Fibroblast of peridontal ligament (primary cell): ENCODE data around the gene GCHFR.
A peak's percentile ranks its signal among the peaks of the same experiment; 100 is the strongest.

Source experiments
- DNase-seq: peaks from one replicate; pipeline ENCODE4 v3.0.0-alpha.2; 2010; ENCODE audit errors: extremely low read depth

GCHFR gene

GRCh38 chr15:40775740-40776536 lies 12.1 kb downstream of the GCHFR start:
- DNase-seq: no peak

- DNase-seq: peak; percentile 74
Measured at GRCh38 chr15:40776537-40777141, 12.8 kb downstream of the GCHFR start.

- no peak for DNase-seq
Measured at GRCh38 chr15:40782609-40783227, 18.9 kb downstream of the GCHFR start.

DNA sequence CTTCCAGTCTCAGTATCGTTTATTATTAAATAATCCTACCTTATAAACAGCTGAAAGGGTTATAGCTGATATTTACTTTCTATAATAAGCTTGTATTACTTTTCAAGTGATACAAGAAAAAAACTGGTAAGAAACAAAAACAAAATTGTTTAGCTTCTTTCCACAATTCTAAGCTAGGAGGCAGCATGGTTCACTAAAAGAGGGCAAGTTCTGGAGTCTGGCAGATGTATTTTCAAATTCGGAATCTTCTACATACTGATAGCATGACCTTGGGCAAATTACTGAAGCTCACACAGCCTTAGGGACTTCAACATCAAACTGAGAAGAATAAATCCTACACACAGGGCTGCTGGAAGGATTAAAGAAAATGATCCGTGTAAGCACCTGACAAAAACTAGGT lies 21.3 kb downstream of the GCHFR start:
- peak; percentile 9 for DNase-seq

GRCh38 chr15:40785814-40786213 lies 21.9 kb downstream of the GCHFR start:
- DNase-seq: no peak

DNA sequence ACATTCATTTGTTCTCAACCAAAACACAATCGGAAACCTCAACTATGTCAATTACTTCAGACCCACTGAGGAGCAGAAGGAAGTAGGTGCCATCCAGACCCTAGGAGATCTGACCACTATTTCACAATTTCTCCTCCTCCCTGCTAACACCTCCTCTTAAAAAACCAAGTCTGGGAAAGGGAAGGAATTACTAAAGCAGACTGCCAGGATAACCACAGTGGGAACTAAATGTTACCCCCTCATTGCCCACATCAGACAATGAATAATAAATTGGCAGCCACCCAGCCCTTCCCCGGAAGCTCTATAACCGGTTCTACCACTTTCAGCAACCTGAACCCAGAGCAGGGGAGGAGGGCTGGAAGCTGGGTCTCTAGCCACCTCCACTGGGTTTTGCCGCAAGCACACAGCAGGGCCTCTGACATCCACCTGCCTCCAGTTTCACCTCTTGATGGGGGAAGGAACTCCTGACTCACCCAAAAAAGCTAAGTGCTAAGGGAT lies 23.5 kb downstream of the GCHFR start:
- peak; percentile 61 for DNase-seq

DNA sequence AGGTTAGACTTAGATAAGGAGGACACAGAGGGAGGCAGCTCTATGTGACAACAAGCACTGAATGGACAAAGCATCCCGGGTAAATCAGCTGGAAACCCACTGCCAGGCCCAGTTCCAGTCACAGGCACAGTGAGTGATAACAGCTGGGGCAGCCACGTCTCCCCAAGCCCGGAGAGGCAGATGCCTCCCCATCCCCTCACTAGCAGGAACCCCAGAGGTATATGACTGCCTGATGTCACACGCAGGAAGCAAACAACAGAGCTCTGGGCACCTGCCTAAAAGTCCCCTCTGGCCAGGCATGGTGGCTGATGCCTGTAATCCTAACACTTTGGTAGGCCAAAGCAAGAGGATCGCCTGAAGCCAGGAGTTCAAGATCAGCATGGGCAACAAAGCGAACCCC lies 24.1 kb downstream of the GCHFR start:
- DNase-seq: no peak

- no peak for DNase-seq
Measured at GRCh38 chr15:40789119-40789518, 25.3 kb downstream of the GCHFR start.

DNA sequence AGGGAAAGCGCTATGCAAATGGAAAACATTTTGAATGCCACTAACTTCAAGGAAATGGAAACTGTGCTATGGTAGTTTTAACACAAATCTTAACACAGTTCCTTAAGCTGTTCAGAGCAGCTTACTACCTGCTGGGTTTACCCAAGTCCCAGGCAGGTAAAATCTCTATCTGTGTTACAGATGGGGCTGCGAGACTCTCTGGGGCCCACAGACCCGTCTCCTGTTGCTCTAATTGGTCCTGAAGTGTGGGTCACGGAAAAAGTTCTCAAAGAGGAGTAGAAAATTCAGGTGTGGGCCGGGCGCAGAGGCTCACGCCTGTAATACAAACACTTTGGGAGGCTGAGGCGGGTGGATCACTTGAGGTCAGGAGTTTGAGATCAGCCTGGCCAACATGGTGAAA lies 26.1 kb downstream of the GCHFR start:
- DNase-seq: no peak

DNA sequence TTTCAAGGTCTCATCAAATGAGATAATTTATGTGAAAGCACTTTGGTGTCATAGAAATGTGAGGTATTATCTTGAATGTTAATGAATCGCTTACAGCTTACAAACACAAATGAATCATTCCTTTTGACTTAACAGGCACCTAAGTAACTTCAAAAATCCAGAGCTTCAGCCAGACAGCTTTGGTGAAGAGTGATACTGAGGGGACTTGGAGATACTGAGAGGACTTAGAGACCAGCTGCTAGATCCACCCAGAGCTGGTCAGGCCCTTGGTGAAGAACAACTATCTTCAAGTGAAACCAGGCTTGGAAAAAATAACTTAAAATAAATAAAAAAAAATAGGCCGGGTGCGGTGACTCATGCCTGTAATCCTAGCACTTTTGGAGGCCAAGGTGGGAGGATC lies 26.9 kb downstream of the GCHFR start:
- peak; percentile 24 for DNase-seq

DNA sequence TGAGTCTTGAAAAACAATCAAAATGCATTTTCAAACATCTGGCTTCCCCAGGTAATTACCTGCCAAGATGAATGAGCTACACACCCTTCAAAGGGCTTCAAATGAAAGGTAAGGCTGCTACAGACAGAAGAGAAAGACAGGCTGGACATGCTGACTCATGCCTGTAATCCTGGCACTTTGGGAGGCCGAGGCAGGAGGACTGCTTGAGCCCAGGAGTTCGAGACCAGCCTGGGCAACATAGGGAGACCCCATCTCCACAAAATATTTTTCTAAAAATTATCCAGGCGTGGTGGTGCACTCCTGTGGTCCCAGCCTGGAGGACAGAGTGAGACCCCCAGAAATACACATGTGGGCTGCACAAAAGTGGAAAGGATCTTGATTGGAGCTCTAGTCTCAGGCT lies 28.5 kb downstream of the GCHFR start:
- DNase-seq: no peak

- peak; percentile 92 for DNase-seq
Measured at GRCh38 chr15:40793216-40793989, 29.5 kb downstream of the GCHFR start.

GRCh38 chr15:40796041-40796440 lies 32.2 kb downstream of the GCHFR start:
- no peak for DNase-seq

DNA sequence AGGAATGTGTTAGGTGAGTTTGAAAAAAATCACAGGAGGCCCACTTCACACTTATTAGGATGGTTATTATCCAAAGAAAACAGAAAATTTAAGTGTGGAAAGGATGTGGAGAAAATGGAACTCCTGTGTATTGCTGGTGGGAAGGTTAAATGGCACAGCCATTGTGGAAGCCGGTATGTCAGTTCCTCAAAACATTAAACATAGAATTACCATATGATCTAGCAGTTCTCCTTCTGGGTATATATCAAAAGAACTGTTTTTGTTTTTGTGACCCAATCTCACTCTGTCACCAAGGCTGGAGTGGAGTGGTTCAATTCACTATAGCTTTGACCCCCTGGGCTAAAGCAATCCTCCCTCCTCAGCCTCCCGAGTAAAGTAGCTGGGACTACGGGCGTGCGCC lies 32.6 kb downstream of the GCHFR start:
- DNase-seq: no peak

- DNase-seq: no peak
Measured at GRCh38 chr15:40799523-40799922, 35.7 kb downstream of the GCHFR start.

- DNase-seq: no peak
Measured at GRCh38 chr15:40803076-40803475, 39.2 kb downstream of the GCHFR start.

- no peak for DNase-seq
Measured at GRCh38 chr15:40803688-40804087, 39.8 kb downstream of the GCHFR start.

- DNase-seq: no peak
Measured at GRCh38 chr15:40806672-40807027, 42.8 kb downstream of the GCHFR start.

DNA sequence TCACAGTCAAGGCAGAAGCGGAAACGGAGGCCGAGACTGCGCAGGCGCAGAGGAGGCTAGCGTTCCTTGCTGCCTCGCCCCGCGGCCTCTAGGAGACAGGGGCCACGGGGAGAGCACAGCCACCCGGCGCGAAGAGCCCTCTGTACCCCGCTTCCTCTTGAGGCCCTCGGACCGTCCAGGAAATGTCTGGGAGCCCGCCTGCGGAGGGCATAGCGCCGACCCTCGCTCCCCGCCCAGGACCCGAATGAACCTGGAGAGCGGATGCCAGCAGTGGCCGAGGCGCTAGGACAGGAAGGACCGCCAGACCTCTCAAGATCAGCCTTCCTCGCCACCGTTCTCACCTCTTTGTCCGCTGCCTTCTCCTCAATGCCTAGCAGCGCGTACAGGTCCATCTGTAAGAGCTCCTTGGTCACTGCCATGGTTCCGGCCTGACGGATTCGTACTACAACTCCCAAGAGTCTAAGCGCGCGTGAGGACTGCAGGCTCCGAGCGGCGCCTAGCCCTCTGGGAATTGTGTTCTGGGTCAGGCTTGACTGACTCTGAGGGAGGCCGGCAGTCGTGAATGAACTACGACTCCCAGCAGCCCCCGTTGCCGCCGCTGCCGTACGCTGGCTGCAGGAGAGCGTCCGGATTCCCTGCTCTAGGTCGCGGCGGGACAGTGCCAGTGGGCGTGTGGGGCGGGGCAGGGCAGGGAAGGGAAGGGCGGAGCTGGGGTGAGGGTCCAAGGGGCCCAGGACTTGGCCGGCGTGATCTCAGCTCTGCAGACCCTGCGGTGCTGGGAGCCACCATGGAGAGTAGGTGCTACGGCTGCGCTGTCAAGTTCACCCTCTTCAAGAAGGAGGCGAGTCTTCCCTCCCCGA lies 43.4 kb downstream of the GCHFR start, which contains the start of the genes DNAJC17 and ZFYVE19:
TSS of gene DNAJC17 (minus strand) at position 446 of the 860 bp plus-strand sequence. CDS start at position 419, 27 bp downstream.
TSS of gene ZFYVE19 (plus strand) at position 62 of the 860 bp plus-strand sequence. CDS start at position 563, 501 bp downstream.
- DNase-seq: peak; percentile 98

DNA sequence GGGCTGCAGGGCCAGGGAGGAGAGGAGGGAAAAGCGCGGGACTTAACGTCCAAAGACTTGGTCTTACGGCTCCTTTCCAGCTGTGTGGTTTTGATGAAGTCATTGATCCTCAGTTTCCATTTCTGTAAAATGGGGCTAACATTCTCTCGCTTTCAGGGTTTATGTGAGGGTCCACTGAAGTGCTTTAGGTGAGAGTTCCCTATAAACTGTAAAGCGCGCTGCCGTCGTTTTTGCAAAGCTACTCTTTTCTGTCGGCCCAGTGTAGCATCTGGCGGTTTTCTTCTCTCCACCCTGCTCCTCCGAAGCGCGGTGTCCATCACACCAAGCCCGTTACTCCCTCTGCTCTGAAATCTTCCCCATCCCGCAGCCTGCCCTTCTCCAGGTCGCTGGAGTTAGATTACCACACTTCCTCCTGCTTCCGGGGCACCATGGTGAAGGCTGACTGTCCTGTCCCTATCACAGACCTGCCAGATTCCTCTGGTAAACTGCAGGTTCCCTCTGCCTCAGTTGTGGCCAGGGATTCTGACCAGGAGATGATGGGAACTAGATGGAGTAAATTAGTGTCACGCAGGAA lies 44.1 kb downstream of the GCHFR start:
- DNase-seq: no peak
